GM18526 (cell line): ENCODE measurements around the gene FAM222A.

Experiments
- POLR2A ChIP-seq: IDR thresholded peaks from 3 replicates; pipeline ENCODE4 v1.6.1; 2011; ENCODE audit not compliant: insufficient read length; ENCODE audit errors: extremely low read depth

FAM222A gene

DNA sequence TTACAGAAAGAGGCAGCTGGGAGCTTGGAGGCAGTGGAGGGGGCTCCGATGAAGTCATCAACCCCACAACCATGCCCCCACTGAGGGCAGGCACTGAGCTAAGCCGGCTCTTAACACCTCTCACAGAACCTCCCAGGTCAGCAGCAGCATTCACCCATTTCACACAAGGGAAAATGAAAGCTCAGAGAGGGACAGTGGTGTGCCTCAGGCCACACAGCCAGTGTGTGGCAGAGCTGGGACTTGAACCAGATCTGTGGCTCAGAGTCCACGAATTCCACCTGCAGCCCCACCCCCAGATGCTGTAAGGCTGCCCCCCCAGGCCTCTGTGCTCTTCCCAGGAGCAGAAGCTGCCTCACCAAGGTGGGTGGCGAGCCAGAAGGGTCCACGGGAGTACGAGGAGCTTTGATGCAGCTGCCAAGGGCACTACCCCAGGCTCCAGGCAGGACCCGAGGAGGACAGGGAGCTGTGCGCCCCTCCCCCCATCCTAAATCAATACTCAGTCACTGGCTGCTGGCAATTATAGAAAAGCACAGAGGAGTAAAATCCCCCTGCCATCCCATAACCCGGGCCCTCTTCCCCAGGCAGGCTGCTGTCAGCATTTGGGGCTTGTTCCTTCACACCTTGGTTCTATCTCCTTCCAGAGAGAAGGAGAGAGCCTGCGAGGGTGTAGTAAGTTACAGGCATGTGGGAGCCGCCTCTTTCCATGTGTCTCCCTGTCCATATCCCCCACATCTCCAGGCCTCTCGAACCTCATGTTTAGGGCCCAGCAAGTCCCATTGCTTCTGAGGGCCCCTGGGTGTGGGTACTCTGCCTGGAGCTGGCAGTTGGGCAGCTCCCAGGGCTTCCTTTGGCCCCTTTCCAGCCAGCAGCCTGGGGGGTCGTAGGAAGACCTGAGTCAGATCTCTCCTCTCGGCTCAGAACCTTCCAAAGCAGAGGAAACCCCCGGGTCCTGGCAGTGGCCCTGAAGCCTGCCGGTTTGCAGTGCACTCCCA, 47.6 kb downstream of the FAM222A start:
- no peak for TF ChIP-seq POLR2A

DNA sequence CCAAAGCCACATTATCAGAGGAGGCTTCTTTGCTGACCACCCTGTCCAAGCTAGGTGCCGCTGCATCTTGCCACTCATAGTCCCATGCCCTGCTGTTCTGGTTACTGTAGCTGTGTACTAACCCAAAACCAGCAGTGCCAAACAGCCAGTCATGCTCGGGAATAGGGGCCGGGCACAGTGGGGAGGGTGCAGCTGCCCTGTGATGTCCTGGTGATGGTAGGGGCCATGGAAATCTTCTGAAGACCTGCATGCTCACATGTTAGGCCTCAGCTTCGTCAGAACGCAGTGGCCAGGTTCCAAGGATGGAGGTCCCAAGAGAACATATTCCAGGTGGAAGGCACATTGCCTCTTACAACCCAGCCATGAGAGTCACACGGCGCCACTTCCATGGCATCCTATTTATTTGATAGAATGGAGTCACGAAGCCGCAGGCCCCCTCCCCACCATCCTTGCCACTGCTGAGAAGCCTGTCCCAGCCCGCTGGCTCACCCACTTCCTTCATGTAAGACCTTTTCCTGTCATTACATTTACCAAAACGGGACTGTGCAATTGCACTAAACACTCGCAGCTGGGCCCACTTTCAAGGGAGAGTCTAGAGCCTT, 48.5 kb downstream of the FAM222A start:
- TF ChIP-seq POLR2A, result no peak

GRCh38 chr12:109762673-109763191, 49.1 kb downstream of the FAM222A start:
- TF ChIP-seq POLR2A, result no peak

GRCh38 chr12:109763201-109763841, 49.7 kb downstream of the FAM222A start:
- TF ChIP-seq POLR2A, result no peak

GRCh38 chr12:109764123-109764522, 50.5 kb downstream of the FAM222A start:
- TF ChIP-seq POLR2A, result no peak

DNA sequence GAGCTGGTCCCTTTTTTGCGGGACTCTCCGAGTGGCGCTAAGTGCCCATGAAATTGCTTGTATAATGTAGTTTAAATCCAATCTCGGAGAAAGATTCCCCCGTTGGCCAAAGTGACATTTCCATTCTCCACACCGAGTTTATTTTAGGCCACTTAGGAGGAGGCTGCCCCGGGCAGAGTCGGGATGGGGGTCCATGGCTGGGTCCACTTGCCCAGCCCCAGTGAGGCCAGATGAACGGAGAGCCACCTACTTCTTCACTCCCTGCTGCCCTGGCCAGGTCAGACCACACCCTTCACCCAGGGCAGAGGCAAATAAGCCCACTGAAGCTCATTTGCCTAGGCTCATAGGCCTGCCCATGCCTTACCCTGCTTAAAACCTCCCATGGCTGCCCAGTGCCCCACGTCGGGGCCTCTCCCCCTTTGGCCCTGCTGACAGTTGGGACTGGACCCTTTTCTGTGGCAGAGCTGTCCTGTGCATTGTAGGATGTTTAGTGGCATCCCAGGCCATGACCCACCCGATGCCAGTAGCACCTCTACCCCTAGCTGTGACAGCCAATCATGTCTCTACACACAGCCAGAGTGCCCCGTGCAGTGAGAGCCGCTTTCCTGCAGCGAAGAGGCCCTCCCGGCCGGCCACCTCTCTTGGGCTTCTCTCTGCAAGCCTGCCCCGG, 51.3 kb downstream of the FAM222A start:
- TF ChIP-seq POLR2A, result no peak

DNA sequence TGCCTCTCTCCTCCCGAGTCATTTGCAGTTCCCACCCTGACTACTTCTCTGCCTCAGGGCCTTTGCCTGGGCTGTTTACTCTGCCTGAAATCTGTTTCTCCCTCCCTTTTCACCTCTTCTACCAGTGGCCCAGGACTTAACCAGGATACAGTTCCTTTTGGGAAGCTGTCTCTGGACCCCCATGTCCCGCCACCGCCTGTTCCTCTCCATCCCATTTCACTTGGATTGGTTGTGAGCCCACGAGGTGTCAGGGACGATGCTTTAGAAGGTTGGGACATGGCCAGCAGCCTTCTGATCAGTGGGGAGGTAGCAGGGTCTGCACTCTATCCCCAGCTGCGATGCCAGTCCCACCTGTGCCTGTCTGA, 51.8 kb downstream of the FAM222A start:
- no peak for TF ChIP-seq POLR2A

- TF ChIP-seq POLR2A, result no peak
Observed at GRCh38 chr12:109766251-109766778, 52.7 kb downstream of the FAM222A start.

GRCh38 chr12:109767456-109767855, 53.8 kb downstream of the FAM222A start:
- no peak for TF ChIP-seq POLR2A

- no peak for TF ChIP-seq POLR2A
Observed at GRCh38 chr12:109767991-109768900, 54.6 kb downstream of the FAM222A start.

GRCh38 chr12:109768901-109769670, 55.5 kb downstream of the FAM222A start:
- TF ChIP-seq POLR2A, result no peak

- TF ChIP-seq POLR2A, result no peak
Observed at GRCh38 chr12:109770104-109770860, 56.7 kb downstream of the FAM222A start.
